Activated CD4-positive, alpha-beta T cell treated with anti-CD3 and anti-CD28 coated beads for 48 hours (primary cell): ENCODE measurements around the gene UNK.
A peak's percentile ranks its signal among the peaks of the same experiment; 100 is the strongest.
"Not testable (repeated sequence)": the region's sequence is repeated elsewhere in the genome, so short reads cannot be mapped to it uniquely, and the experiment has no call there.

Source experiments
- DNase-seq: peaks from one replicate; pipeline ENCODE4 v3.0.0-alpha.2; 2020

Gene UNK

GRCh38 chr17:75774471-75774990, 10.1 kb upstream of the UNK start:
- peak; percentile 22 for DNase-seq

GRCh38 chr17:75774991-75775668, 9.5 kb upstream of the UNK start:
- DNase-seq = peak; percentile 23

- peak; percentile 39 for DNase-seq
These were observed 8.0 kb upstream of the UNK start for GRCh38 chr17:75776386-75777295.

- DNase-seq = no peak
These were observed 7.2 kb upstream of the UNK start for GRCh38 chr17:75777296-75777922.

GRCh38 chr17:75778066-75778860, 6.3 kb upstream of the UNK start:
- not testable (repeated sequence) for DNase-seq

- peak; percentile 84 for DNase-seq
These were observed 5.8 kb upstream of the UNK start for GRCh38 chr17:75778861-75779249.

GRCh38 chr17:75779250-75779986, 5.2 kb upstream of the UNK start:
- DNase-seq = peak; percentile 95

GRCh38 chr17:75779987-75780889, 4.4 kb upstream of the UNK start:
- no peak for DNase-seq

- DNase-seq = no peak
These were observed 1.4 kb upstream of the UNK start for GRCh38 chr17:75783069-75783783.

- DNase-seq = peak; percentile 40
These were observed 668 bp upstream of the UNK start for GRCh38 chr17:75783803-75784472.

- DNase-seq = peak; percentile 93
These were observed 647 bp downstream of the UNK start for GRCh38 chr17:75785016-75785890.

GRCh38 chr17:75791254-75791653, 6.6 kb downstream of the UNK start:
- DNase-seq = no peak

- no peak for DNase-seq
These were observed 8.9 kb downstream of the UNK start for GRCh38 chr17:75793460-75793859.

GRCh38 chr17:75795820-75796607, 11.4 kb downstream of the UNK start:
- DNase-seq = no peak

GRCh38 chr17:75799402-75799801, 14.8 kb downstream of the UNK start:
- DNase-seq = no peak

GRCh38 chr17:75803883-75804282, 19.3 kb downstream of the UNK start:
- DNase-seq = no peak

- no peak for DNase-seq
These were observed 22.4 kb downstream of the UNK start for GRCh38 chr17:75806822-75807500.
